GM12878 (cell line): Measurements from ENCODE around the gene CSAD. TPM values are rescaled to one million over a fixed set of nuclear protein-coding genes. Genes with fewer than 3 reads are reported as not detected.

ENCODE experiments used
- ASH2L ChIP-seq: fragments of 300-600, 200-600 bp; sonication (generic); IDR thresholded peaks from 2 replicates; pipeline ENCODE4 v1.6.1; 2017; ENCODE audit warnings: low read depth, mild to moderate bottlenecking, borderline replicate concordance
- ATF7 ChIP-seq: fragments of 450-650 bp; IDR thresholded peaks from 2 replicates; pipeline ENCODE4 v1.6.1; 2016; ENCODE audit warnings: low read depth, mild to moderate bottlenecking
- BCL11A ChIP-seq: IDR thresholded peaks from 2 replicates; pipeline ENCODE4 v1.6.1; 2011; ENCODE audit warnings: low read depth, low read length
- CEBPB ChIP-seq, 2 experiments: fragments of 150-350 bp in 1 of 2; IDR thresholded peaks; 2 replicates each; pipeline ENCODE4 v1.6.1; 2012 to 2014; ENCODE audit warnings: low read depth in 2 of 2, low read length in 2 of 2, borderline replicate concordance in 1 of 2, inconsistent platforms in 1 of 2
- E2F8 ChIP-seq: fragments of 450-650 bp; IDR thresholded peaks from 2 replicates; pipeline ENCODE4 v1.6.1; 2018; ENCODE audit warnings: mild to moderate bottlenecking, low read depth, moderate library complexity; ENCODE audit not compliant: partially characterized antibody
- HDAC6 ChIP-seq: fragments of 200-600 bp; sonication (generic); IDR thresholded peaks from one replicate; pipeline ENCODE4 v1.8.0; 2017; ENCODE audit warnings: antibody characterized with exemption; ENCODE audit not compliant: unreplicated experiment
- HSF1 ChIP-seq: fragments of 150-350 bp; IDR thresholded peaks from 2 replicates; pipeline ENCODE4 v1.6.1; 2014; ENCODE audit warnings: mild to moderate bottlenecking, low read depth, low read length
- IRF4 ChIP-seq: IDR thresholded peaks from 2 replicates; pipeline ENCODE4 v1.6.1; 2011; ENCODE audit warnings: low read depth, low read length
- IRF5 ChIP-seq: fragments of 450-650 bp; IDR thresholded peaks from 2 replicates; pipeline ENCODE4 v1.6.1; 2017; ENCODE audit warnings: borderline replicate concordance
- JUND ChIP-seq: IDR thresholded peaks from 2 replicates; pipeline ENCODE4 v1.6.1; 2012; ENCODE audit warnings: low read depth, mild to moderate bottlenecking, low read length, improper control_type of control experiment, moderate library complexity
- MEF2B ChIP-seq: fragments of 450-650 bp; IDR thresholded peaks from 2 replicates; pipeline ENCODE4 v1.6.1; 2018; ENCODE audit warnings: mild to moderate bottlenecking, moderate library complexity; ENCODE audit not compliant: partially characterized antibody, poor library complexity, severe bottlenecking
- ZNF622 ChIP-seq: fragments of 450-650 bp; IDR thresholded peaks from 2 replicates; pipeline ENCODE4 v1.6.1; 2017; ENCODE audit warnings: mild to moderate bottlenecking, inconsistent platforms
- polyA plus RNA-seq, 11 experiments: library from polyadenylated mRNA; depleted of rRNA in 4 of 11; unstranded in 6 of 11; stranded (reverse) in 5 of 11; fragments of >200 nt; fragmentation: Nextera tagmentation in 4 of 11; fragmentation: Illumina TruSeq in 1 of 11; extraction: Ambion mirVana in 4 of 11; extraction: Trizol in 1 of 11; gene quantifications; 1 replicate in 1 of 11; 2 replicates in 10 of 11; pipeline versions ENCODE4 v1.2.1 to v1.2.3, GENCODE V29; 2011 to 2016; ENCODE audit warnings: inconsistent platforms in 2 of 11, missing spikeins in 2 of 11, low read depth in 1 of 11
- total RNA-seq, 4 experiments: library from RNA; depleted of rRNA in 3 of 4; stranded (reverse); fragments of >200 nt in 3 of 4; fragmentation: Illumina TruSeq in 1 of 4; extraction: Trizol in 1 of 4; gene quantifications; 2 replicates each; pipeline versions ENCODE4 v1.2.1 to v1.2.3, GENCODE V29; 2013 to 2021
- TF ChIP-seq, protein P1 (sequence below): fragments of 450-650 bp; IDR thresholded peaks from 2 replicates; pipeline ENCODE4 v1.6.1; 2017; ENCODE audit warnings: mild to moderate bottlenecking, moderate library complexity
- TF ChIP-seq, protein P2 (sequence below): IDR thresholded peaks from 2 replicates; pipeline ENCODE4 v1.6.1; 2012; ENCODE audit warnings: low read depth, low read length, improper control_type of control experiment
- TF ChIP-seq, protein P3 (sequence below), 3 experiments: IDR thresholded peaks in 2 of 3; conservative IDR thresholded peaks in 1 of 3; 2 replicates each; pipeline ENCODE4 v1.5.1; 2011; ENCODE audit warnings: low read depth in 3 of 3, low read length in 3 of 3, mild to moderate bottlenecking in 3 of 3, control low read depth in 2 of 3, moderate library complexity in 2 of 3, inconsistent platforms in 1 of 3, mixed read lengths in 1 of 3; ENCODE audit not compliant: control insufficient read depth in 2 of 3, insufficient read depth in 1 of 3; ENCODE audit errors: extremely low read depth in 1 of 3

CSAD gene
- total and polyA plus RNA-seq, 10 of the 15 experiments (the other 5 are each of a cell fraction or from before 2014, with no cell fraction given), result 1.1 to 20.4 (median 6.2) TPM

- TF ChIP-seq JUND (no peak), E2F8 (peak; percentile 31), CEBPB (IDR thresholded peaks at IDR 0.05; ENCODE audit: borderline replicate concordance in 1 of 2, low read depth in 2 of 2, low read length in 2 of 2) (no peak), HDAC6 (no peak), ATF7 (peak; percentile 66; the same call in 1 of the 2 replicates), IRF5 (no peak), BCL11A (peak; percentile 71; the same call in 1 of the 2 replicates), MEF2B (peak; percentile 91), IRF4 (peak; percentile 81), HSF1 (no peak), ASH2L (no peak), ZNF622 (no peak)
- TF ChIP-seq, protein P1, sequence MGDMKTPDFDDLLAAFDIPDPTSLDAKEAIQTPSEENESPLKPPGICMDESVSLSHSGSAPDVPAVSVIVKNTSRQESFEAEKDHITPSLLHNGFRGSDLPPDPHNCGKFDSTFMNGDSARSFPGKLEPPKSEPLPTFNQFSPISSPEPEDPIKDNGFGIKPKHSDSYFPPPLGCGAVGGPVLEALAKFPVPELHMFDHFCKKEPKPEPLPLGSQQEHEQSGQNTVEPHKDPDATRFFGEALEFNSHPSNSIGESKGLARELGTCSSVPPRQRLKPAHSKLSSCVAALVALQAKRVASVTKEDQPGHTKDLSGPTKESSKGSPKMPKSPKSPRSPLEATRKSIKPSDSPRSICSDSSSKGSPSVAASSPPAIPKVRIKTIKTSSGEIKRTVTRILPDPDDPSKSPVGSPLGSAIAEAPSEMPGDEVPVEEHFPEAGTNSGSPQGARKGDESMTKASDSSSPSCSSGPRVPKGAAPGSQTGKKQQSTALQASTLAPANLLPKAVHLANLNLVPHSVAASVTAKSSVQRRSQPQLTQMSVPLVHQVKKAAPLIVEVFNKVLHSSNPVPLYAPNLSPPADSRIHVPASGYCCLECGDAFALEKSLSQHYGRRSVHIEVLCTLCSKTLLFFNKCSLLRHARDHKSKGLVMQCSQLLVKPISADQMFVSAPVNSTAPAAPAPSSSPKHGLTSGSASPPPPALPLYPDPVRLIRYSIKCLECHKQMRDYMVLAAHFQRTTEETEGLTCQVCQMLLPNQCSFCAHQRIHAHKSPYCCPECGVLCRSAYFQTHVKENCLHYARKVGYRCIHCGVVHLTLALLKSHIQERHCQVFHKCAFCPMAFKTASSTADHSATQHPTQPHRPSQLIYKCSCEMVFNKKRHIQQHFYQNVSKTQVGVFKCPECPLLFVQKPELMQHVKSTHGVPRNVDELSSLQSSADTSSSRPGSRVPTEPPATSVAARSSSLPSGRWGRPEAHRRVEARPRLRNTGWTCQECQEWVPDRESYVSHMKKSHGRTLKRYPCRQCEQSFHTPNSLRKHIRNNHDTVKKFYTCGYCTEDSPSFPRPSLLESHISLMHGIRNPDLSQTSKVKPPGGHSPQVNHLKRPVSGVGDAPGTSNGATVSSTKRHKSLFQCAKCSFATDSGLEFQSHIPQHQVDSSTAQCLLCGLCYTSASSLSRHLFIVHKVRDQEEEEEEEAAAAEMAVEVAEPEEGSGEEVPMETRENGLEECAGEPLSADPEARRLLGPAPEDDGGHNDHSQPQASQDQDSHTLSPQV, result no peak
- TF ChIP-seq, protein P2, sequence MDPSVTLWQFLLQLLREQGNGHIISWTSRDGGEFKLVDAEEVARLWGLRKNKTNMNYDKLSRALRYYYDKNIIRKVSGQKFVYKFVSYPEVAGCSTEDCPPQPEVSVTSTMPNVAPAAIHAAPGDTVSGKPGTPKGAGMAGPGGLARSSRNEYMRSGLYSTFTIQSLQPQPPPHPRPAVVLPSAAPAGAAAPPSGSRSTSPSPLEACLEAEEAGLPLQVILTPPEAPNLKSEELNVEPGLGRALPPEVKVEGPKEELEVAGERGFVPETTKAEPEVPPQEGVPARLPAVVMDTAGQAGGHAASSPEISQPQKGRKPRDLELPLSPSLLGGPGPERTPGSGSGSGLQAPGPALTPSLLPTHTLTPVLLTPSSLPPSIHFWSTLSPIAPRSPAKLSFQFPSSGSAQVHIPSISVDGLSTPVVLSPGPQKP, result no peak
- TF ChIP-seq, protein P3, sequence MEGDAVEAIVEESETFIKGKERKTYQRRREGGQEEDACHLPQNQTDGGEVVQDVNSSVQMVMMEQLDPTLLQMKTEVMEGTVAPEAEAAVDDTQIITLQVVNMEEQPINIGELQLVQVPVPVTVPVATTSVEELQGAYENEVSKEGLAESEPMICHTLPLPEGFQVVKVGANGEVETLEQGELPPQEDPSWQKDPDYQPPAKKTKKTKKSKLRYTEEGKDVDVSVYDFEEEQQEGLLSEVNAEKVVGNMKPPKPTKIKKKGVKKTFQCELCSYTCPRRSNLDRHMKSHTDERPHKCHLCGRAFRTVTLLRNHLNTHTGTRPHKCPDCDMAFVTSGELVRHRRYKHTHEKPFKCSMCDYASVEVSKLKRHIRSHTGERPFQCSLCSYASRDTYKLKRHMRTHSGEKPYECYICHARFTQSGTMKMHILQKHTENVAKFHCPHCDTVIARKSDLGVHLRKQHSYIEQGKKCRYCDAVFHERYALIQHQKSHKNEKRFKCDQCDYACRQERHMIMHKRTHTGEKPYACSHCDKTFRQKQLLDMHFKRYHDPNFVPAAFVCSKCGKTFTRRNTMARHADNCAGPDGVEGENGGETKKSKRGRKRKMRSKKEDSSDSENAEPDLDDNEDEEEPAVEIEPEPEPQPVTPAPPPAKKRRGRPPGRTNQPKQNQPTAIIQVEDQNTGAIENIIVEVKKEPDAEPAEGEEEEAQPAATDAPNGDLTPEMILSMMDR (IDR thresholded peaks at IDR 0.05 in 2 of 3, conservative IDR thresholded peaks at IDR 0.05 in 1 of 3; ENCODE audit: control insufficient read depth in 2 of 3, extremely low read depth in 1 of 3, insufficient read depth in 1 of 3, low read depth in 3 of 3, low read length in 3 of 3), result no peak
These were observed 19.9 kb upstream of the CSAD start (continued) for GRCh38 chr12:53200458-53201176.
